Right lobe of liver (tissue), 4 donors: ENCODE measurements around the gene TMEM100.

Experiments
- POLR2A ChIP-seq: fragments of 450-650 bp; IDR thresholded peaks from one replicate; pipeline ENCODE4 v1.6.1; 2017; ENCODE audit warnings: antibody characterized with exemption, mild to moderate bottlenecking
- TF ChIP-seq, protein P1 (sequence below), 4 donors: fragments of 200-600 bp in 3 of 4; fragments of 450-650 bp in 1 of 4; IDR thresholded peaks; one replicate each; pipeline versions ENCODE4 v1.5.1 to v1.8.0; 2016 to 2022; ENCODE audit warnings: antibody characterized with exemption in 4 of 4, mild to moderate bottlenecking in 2 of 4
- donor health status: DM: no; HTN: no; CAD: no.
- donor health status: DM: no; HTN: no; CAD: no.
- donor health status: DM: no; HTN: yes; CAD: no.

DNA sequence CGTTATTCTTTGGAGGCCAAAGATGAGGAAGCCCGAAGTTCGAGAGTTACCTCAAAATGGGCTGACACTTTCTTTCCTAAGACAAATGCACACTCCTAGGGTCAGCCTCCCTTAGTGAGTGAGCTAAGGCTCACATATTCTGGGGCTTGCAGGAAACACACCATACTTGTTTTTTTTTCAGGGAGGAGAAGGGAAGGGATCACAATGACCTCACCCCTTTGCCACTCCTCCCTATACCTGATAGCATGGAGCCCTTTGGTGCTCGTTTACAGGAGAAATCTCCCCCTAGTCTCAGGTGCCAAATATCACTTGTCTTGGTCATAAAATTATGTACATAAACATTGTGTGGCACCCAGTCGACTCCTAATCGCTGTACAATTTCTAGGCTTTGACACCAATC lies 4.6 kb upstream of the TMEM100 start:
- TF ChIP-seq POLR2A, result no peak
- TF ChIP-seq, protein P1, sequence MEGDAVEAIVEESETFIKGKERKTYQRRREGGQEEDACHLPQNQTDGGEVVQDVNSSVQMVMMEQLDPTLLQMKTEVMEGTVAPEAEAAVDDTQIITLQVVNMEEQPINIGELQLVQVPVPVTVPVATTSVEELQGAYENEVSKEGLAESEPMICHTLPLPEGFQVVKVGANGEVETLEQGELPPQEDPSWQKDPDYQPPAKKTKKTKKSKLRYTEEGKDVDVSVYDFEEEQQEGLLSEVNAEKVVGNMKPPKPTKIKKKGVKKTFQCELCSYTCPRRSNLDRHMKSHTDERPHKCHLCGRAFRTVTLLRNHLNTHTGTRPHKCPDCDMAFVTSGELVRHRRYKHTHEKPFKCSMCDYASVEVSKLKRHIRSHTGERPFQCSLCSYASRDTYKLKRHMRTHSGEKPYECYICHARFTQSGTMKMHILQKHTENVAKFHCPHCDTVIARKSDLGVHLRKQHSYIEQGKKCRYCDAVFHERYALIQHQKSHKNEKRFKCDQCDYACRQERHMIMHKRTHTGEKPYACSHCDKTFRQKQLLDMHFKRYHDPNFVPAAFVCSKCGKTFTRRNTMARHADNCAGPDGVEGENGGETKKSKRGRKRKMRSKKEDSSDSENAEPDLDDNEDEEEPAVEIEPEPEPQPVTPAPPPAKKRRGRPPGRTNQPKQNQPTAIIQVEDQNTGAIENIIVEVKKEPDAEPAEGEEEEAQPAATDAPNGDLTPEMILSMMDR (IDR thresholded peaks at IDR 0.05), result no peak
